H9 (cell line): ENCODE data around the gene ZSCAN16. TPM values are rescaled to one million over a fixed set of nuclear protein-coding genes. Genes with fewer than 3 reads are reported as not detected.
A peak's percentile ranks its signal among the peaks of the same experiment; 100 is the strongest.

Experiments used
- DNase-seq: peaks from one replicate; pipeline ENCODE4 v3.0.0-alpha.2; 2017
- H2AFZ ChIP-seq: one replicate; pipeline ENCODE4 v1.6.1; 2013; ENCODE audit warnings: mild to moderate bottlenecking, low read length, control low read depth, moderate library complexity
- H2AK5ac ChIP-seq: 2 replicates; pipeline ENCODE4 v1.6.1; 2013; ENCODE audit warnings: low read length, control low read depth, mixed read lengths; ENCODE audit not compliant: insufficient read length
- H2BK120ac ChIP-seq: one replicate; pipeline ENCODE4 v1.6.1; 2013; ENCODE audit warnings: low read depth, mild to moderate bottlenecking, low read length, control low read depth, inconsistent platforms; ENCODE audit not compliant: poor library complexity, severe bottlenecking
- H2BK12ac ChIP-seq: 2 replicates; pipeline ENCODE4 v1.6.1; 2013; ENCODE audit warnings: low read length, control low read depth, mixed read lengths, low read depth; ENCODE audit not compliant: insufficient read length
- H2BK15ac ChIP-seq: 2 replicates; pipeline ENCODE4 v1.6.1; 2013; ENCODE audit warnings: low read depth, low read length, control low read depth
- H2BK20ac ChIP-seq: one replicate; pipeline ENCODE4 v1.6.1; 2013; ENCODE audit warnings: low read depth, mild to moderate bottlenecking, low read length, control low read depth, inconsistent platforms; ENCODE audit not compliant: poor library complexity, severe bottlenecking
- H2BK5ac ChIP-seq: 2 replicates; pipeline ENCODE4 v1.6.1; 2013; ENCODE audit warnings: low read length, control low read depth, mixed read lengths; ENCODE audit not compliant: insufficient read length
- H3K14ac ChIP-seq: 2 replicates; pipeline ENCODE4 v1.6.1; 2013; ENCODE audit warnings: low read length, control low read depth; ENCODE audit not compliant: insufficient read depth
- H3K18ac ChIP-seq: 2 replicates; pipeline ENCODE4 v1.6.1; 2013; ENCODE audit warnings: low read depth, mild to moderate bottlenecking, mixed read lengths, low read length, control low read depth; ENCODE audit not compliant: insufficient read length
- H3K23ac ChIP-seq: 2 replicates; pipeline ENCODE4 v1.6.1; 2013; ENCODE audit warnings: low read length, control low read depth, mixed read lengths, low read depth; ENCODE audit not compliant: insufficient read length
- H3K23me2 ChIP-seq: 2 replicates; pipeline ENCODE4 v1.6.1; 2013; ENCODE audit warnings: low read depth, mild to moderate bottlenecking, mixed read lengths, low read length, control low read depth; ENCODE audit not compliant: insufficient read length, poor library complexity, severe bottlenecking
- H3K27ac ChIP-seq: 2 replicates; pipeline ENCODE4 v1.5.1; 2013; ENCODE audit warnings: low read length, control low read depth, mixed read lengths, low read depth; ENCODE audit not compliant: insufficient read length
- H3K27me3 ChIP-seq: 2 replicates; pipeline ENCODE4 v1.6.1; 2013; ENCODE audit warnings: low read length, control low read depth, inconsistent platforms; ENCODE audit not compliant: insufficient read depth
- H3K4ac ChIP-seq: 2 replicates; pipeline ENCODE4 v1.6.1; 2013; ENCODE audit warnings: low read depth, mild to moderate bottlenecking, control low read depth, inconsistent platforms, low read length, moderate library complexity
- H3K4me1 ChIP-seq: 2 replicates; pipeline ENCODE4 v1.6.1; 2013; ENCODE audit warnings: low read length, control low read depth, inconsistent platforms; ENCODE audit not compliant: insufficient read depth
- H3K4me2 ChIP-seq: 2 replicates; pipeline ENCODE4 v1.6.1; 2013; ENCODE audit warnings: low read length, control low read depth, mixed read lengths; ENCODE audit not compliant: insufficient read length, insufficient read depth
- H3K56ac ChIP-seq: 2 replicates; pipeline ENCODE4 v1.6.1; 2013; ENCODE audit warnings: low read depth, mild to moderate bottlenecking, mixed read lengths, low read length, control low read depth; ENCODE audit not compliant: insufficient read length
- H3K79me1 ChIP-seq: 2 replicates; pipeline ENCODE4 v1.6.1; 2013; ENCODE audit warnings: low read depth, mild to moderate bottlenecking, moderate library complexity, low read length, control low read depth, inconsistent platforms; ENCODE audit not compliant: insufficient read depth, poor library complexity, severe bottlenecking
- H3K79me2 ChIP-seq: 2 replicates; pipeline ENCODE4 v1.6.1; 2013; ENCODE audit warnings: low read length, control low read depth, inconsistent platforms; ENCODE audit not compliant: insufficient read depth
- H3K9ac ChIP-seq: 2 replicates; pipeline ENCODE4 v1.6.1; 2013; ENCODE audit warnings: low read length, control low read depth, mixed read lengths; ENCODE audit not compliant: insufficient read length; ENCODE audit errors: extremely low read depth
- H3K9me3 ChIP-seq: one replicate; pipeline ENCODE4 v1.6.1; 2013; ENCODE audit warnings: low read depth, low read length, inconsistent platforms; ENCODE audit not compliant: control insufficient read depth
- H3T11ph ChIP-seq: one replicate; pipeline ENCODE4 v1.6.1; 2013; ENCODE audit warnings: mild to moderate bottlenecking, low read length, control low read depth, inconsistent platforms
- H4K20me1 ChIP-seq: one replicate; pipeline ENCODE4 v1.6.1; 2013; ENCODE audit not compliant: control insufficient read depth, insufficient read length, insufficient read depth
- H4K5ac ChIP-seq: 2 replicates; pipeline ENCODE4 v1.6.1; 2013; ENCODE audit warnings: low read depth, mild to moderate bottlenecking, mixed read lengths, low read length, control low read depth; ENCODE audit not compliant: insufficient read length
- H4K8ac ChIP-seq: replicated peaks from 2 replicates; pipeline ENCODE4 v1.6.1; 2013; ENCODE audit warnings: low read length, control low read depth, mixed read lengths, low read depth; ENCODE audit not compliant: insufficient read length
- H4K91ac ChIP-seq: 2 replicates; pipeline ENCODE4 v1.6.1; 2013; ENCODE audit warnings: low read depth, mild to moderate bottlenecking, moderate library complexity, mixed read lengths, low read length, control low read depth; ENCODE audit not compliant: insufficient read length
- H3K27ac Mint-ChIP-seq, 3 experiments: 2 replicates in 2 of 3; 3 replicates in 1 of 3; pipeline ENCODE4 v1.8.0; 2020 to 2021; ENCODE audit warnings: mixed read lengths in 3 of 3, mild to moderate bottlenecking in 1 of 3, moderate library complexity in 1 of 3
- H3K27me3 Mint-ChIP-seq: 2 replicates; pipeline ENCODE4 v1.8.0; 2021; ENCODE audit warnings: low read depth, mild to moderate bottlenecking, moderate library complexity, mixed read lengths
- H3K36me3 Mint-ChIP-seq, 3 experiments: 2 replicates in 2 of 3; 3 replicates in 1 of 3; pipeline ENCODE4 v1.8.0; 2020 to 2021; ENCODE audit warnings: low read depth in 3 of 3, mixed read lengths in 3 of 3; ENCODE audit not compliant: insufficient read depth in 1 of 3
- H3K4me1 Mint-ChIP-seq, 2 experiments: 2 replicates each; pipeline ENCODE4 v1.8.0; 2020; ENCODE audit warnings: mixed read lengths in 2 of 2
- H3K4me3 Mint-ChIP-seq, 2 experiments: 2 replicates in 1 of 2; 3 replicates in 1 of 2; pipeline ENCODE4 v1.8.0; 2020 to 2021; ENCODE audit warnings: mild to moderate bottlenecking in 2 of 2, mixed read lengths in 2 of 2, moderate library complexity in 1 of 2
- H3K9me3 Mint-ChIP-seq, 2 experiments: 2 replicates in 1 of 2; 3 replicates in 1 of 2; pipeline ENCODE4 v1.8.0; 2020; ENCODE audit warnings: mild to moderate bottlenecking in 2 of 2, mixed read lengths in 2 of 2, moderate library complexity in 1 of 2
- WGBS: extraction: QIAGEN DNeasy Blood & Tissue Kit; methylation state at CpG from one replicate; pipeline ENCODE4 v1.1.7; 2013; ENCODE audit warnings: missing lambda C conversion rate, low lambda C conversion rate, mixed read lengths; ENCODE audit not compliant: insufficient read length; ENCODE audit errors: extremely low coverage; 5-methylcytosine and 5-hydroxymethylcytosine counted together
- total RNA-seq: library from RNA; stranded (reverse); gene quantifications from 2 replicates; pipeline ENCODE4 v1.2.1, GENCODE V29; 2021
- TF ChIP-seq, protein P1 (sequence below): fragments of 200-600 bp; sonication (generic); conservative IDR thresholded peaks from 3 replicates; pipeline ENCODE4 v1.8.0; 2021; ENCODE audit warnings: antibody characterized with exemption, mild to moderate bottlenecking

The ZSCAN16 gene
- total RNA-seq, 1 experiment from 2014 or later = 11.0 TPM

GRCh38 chr6:28117386-28118050, 6.9 kb upstream of the ZSCAN16 start:
- Histone ChIP-seq H3K23ac (no peak overlapping the region), H2BK12ac (no peak overlapping the region), H2AK5ac (no peak overlapping the region), H3K18ac (no peak overlapping the region), H3K23me2 (no peaks in the 10 kb centered on the region), H3K27me3 (no peaks in the 10 kb centered on the region), H2AFZ (no peak overlapping the region), H3K79me2 (no peaks in the 10 kb centered on the region), H4K20me1 (no peaks in the 10 kb centered on the region), H3K9ac (no peak overlapping the region), H2BK120ac (no peak overlapping the region), H4K5ac (no peak overlapping the region), H3K56ac (no peak overlapping the region), H3K4ac (no peak overlapping the region), H3K14ac (no peak overlapping the region), H2BK15ac (no peak overlapping the region), H3K9me3 (no peaks in the 10 kb centered on the region), H3K79me1 (no peaks in the 10 kb centered on the region), H3T11ph (no peak overlapping the region), H4K91ac (no peak overlapping the region), H2BK5ac (no peak overlapping the region), H3K4me2 (no peak overlapping the region), H4K8ac (no peak overlapping the region), H3K27ac (no peak overlapping the region), H2BK20ac (no peak overlapping the region), H3K4me1 (no peaks in the 10 kb centered on the region)
- H3K4me1 Mint-ChIP-seq = no peaks in the 10 kb centered on the region
- no peak for DNase-seq
- H3K27ac Mint-ChIP-seq = no peak overlapping the region
- H3K27me3 Mint-ChIP-seq = peaks cover 2% of the 10 kb centered on the region; the same call in 1 of the 2 replicates
- no peaks in the 10 kb centered on the region for H3K9me3 Mint-ChIP-seq
- peaks cover 7 to 29% (median 23%) of the 10 kb centered on the region in 3 experiments; a peak in 6 of 7 replicates for H3K36me3 Mint-ChIP-seq
- TF ChIP-seq, protein P1, sequence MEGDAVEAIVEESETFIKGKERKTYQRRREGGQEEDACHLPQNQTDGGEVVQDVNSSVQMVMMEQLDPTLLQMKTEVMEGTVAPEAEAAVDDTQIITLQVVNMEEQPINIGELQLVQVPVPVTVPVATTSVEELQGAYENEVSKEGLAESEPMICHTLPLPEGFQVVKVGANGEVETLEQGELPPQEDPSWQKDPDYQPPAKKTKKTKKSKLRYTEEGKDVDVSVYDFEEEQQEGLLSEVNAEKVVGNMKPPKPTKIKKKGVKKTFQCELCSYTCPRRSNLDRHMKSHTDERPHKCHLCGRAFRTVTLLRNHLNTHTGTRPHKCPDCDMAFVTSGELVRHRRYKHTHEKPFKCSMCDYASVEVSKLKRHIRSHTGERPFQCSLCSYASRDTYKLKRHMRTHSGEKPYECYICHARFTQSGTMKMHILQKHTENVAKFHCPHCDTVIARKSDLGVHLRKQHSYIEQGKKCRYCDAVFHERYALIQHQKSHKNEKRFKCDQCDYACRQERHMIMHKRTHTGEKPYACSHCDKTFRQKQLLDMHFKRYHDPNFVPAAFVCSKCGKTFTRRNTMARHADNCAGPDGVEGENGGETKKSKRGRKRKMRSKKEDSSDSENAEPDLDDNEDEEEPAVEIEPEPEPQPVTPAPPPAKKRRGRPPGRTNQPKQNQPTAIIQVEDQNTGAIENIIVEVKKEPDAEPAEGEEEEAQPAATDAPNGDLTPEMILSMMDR = peak; percentile 36; the same call in 2 of the 3 replicates
- no CpG with 5 or more reads among the region's 2 CpGs for WGBS
- H3K4me3 Mint-ChIP-seq = no peak overlapping the region
